ENCODE measurements around the gene SPTBN5.
A peak's percentile ranks its signal among the peaks of the same experiment; 100 is the strongest.

SPTBN5 gene

GRCh38 chr15:41822957-41823356 lies 70.9 kb downstream of the SPTBN5 start:
- DNase-seq, result no peak

GRCh38 chr15:41822471-41822870 lies 71.4 kb downstream of the SPTBN5 start:
- DNase-seq, result no peak

GRCh38 chr15:41821831-41822230 lies 72.0 kb downstream of the SPTBN5 start:
- DNase-seq, result no peak

GRCh38 chr15:41820791-41821423 lies 72.9 kb downstream of the SPTBN5 start:
- DNase-seq, result no peak

- no peak for DNase-seq
Measured at GRCh38 chr15:41819455-41820050, 74.3 kb downstream of the SPTBN5 start.

GRCh38 chr15:41817781-41818180 lies 76.1 kb downstream of the SPTBN5 start:
- DNase-seq, result no peak

- no peak for DNase-seq
Measured at GRCh38 chr15:41817327-41817726, 76.5 kb downstream of the SPTBN5 start.

GRCh38 chr15:41816788-41817187 lies 77.1 kb downstream of the SPTBN5 start:
- DNase-seq, result no peak

- no peak for DNase-seq
Measured at GRCh38 chr15:41814534-41814933, 79.3 kb downstream of the SPTBN5 start.

GRCh38 chr15:41813426-41813825 lies 80.4 kb downstream of the SPTBN5 start:
- no peak for DNase-seq

GRCh38 chr15:41812820-41813375 lies 81.0 kb downstream of the SPTBN5 start:
- no peak for DNase-seq

GRCh38 chr15:41811432-41812195 lies 82.2 kb downstream of the SPTBN5 start:
- DNase-seq, result peak; percentile 19

- no peak for DNase-seq
Measured at GRCh38 chr15:41810651-41811431, 83.0 kb downstream of the SPTBN5 start.

- DNase-seq, result no peak
Measured at GRCh38 chr15:41809526-41810220, 84.2 kb downstream of the SPTBN5 start.

GRCh38 chr15:41809121-41809520 lies 84.7 kb downstream of the SPTBN5 start:
- DNase-seq, result no peak

- DNase-seq, result no peak
Measured at GRCh38 chr15:41806291-41807181, 87.3 kb downstream of the SPTBN5 start.

GRCh38 chr15:41805711-41806110 lies 88.1 kb downstream of the SPTBN5 start:
- no peak for DNase-seq

- DNase-seq, result no peak
Measured at GRCh38 chr15:41804916-41805666, 88.8 kb downstream of the SPTBN5 start.

- no peak for DNase-seq
Measured at GRCh38 chr15:41804361-41804760, 89.5 kb downstream of the SPTBN5 start.

GRCh38 chr15:41801850-41802455 lies 91.9 kb downstream of the SPTBN5 start:
- no peak for DNase-seq
